Activated naive CD8-positive, alpha-beta T cell treated with anti-CD3 and anti-CD28 coated beads for 36 hours (primary cell): ENCODE data around the gene PPARA. TPM values are rescaled to one million over a fixed set of nuclear protein-coding genes. Genes with fewer than 3 reads are reported as not detected.

Experiments
- DNase-seq: peaks from one replicate; pipeline ENCODE4 v3.0.0; 2021
- H3K27ac Mint-ChIP-seq: one replicate; pipeline ENCODE4 v1.8.0; 2022; ENCODE audit warnings: mild to moderate bottlenecking, moderate library complexity, mixed read lengths
- H3K27me3 Mint-ChIP-seq: one replicate; pipeline ENCODE4 v1.8.0; 2022; ENCODE audit warnings: mild to moderate bottlenecking, mixed read lengths
- H3K36me3 Mint-ChIP-seq: one replicate; pipeline ENCODE4 v1.8.0; 2021; ENCODE audit warnings: mild to moderate bottlenecking, mixed read lengths
- H3K4me1 Mint-ChIP-seq: one replicate; pipeline ENCODE4 v1.8.0; 2021; ENCODE audit warnings: mixed read lengths
- H3K4me3 Mint-ChIP-seq: one replicate; pipeline ENCODE4 v1.8.0; 2022; ENCODE audit warnings: mild to moderate bottlenecking, moderate library complexity, mixed read lengths
- H3K9me3 Mint-ChIP-seq: one replicate; pipeline ENCODE4 v1.8.0; 2022; ENCODE audit warnings: mixed read lengths
- total RNA-seq, 2 experiments: library from RNA; stranded (reverse); gene quantifications; one replicate each; pipeline ENCODE4 v1.2.3, GENCODE V29; 2021

The PPARA gene
- total RNA-seq, 2 experiments from 2014 or later: 6.0 to 6.4 TPM

- Mint-ChIP-seq H3K4me3 (no peak overlapping the region), H3K4me1 (no peaks in the 10 kb centered on the region), H3K27ac (no peak overlapping the region), H3K9me3 (no peaks in the 10 kb centered on the region), H3K27me3 (no peaks in the 10 kb centered on the region), H3K36me3 (no peaks in the 10 kb centered on the region)
- DNase-seq: no peak
Observed at GRCh38 chr22:46110215-46110614, 40.1 kb upstream of the PPARA start.

- Mint-ChIP-seq H3K4me1 (peaks cover 2% of the 10 kb centered on the region), H3K36me3 (no peaks in the 10 kb centered on the region), H3K4me3 (no peak overlapping the region), H3K27ac (no peak overlapping the region), H3K27me3 (no peaks in the 10 kb centered on the region), H3K9me3 (no peaks in the 10 kb centered on the region)
- no peak for DNase-seq
Observed at GRCh38 chr22:46111645-46112306, 38.5 kb upstream of the PPARA start.

- no peaks in the 10 kb centered on the region for H3K27me3 Mint-ChIP-seq
- no peaks in the 10 kb centered on the region for H3K9me3 Mint-ChIP-seq
- no peak overlapping the region for H3K27ac Mint-ChIP-seq
- no peaks in the 10 kb centered on the region for H3K36me3 Mint-ChIP-seq
- H3K4me1 Mint-ChIP-seq: peaks cover 3% of the 10 kb centered on the region
- no peak for DNase-seq
- no peak overlapping the region for H3K4me3 Mint-ChIP-seq
Observed at GRCh38 chr22:46112405-46112804, 37.9 kb upstream of the PPARA start.

- Mint-ChIP-seq H3K27me3 (no peaks in the 10 kb centered on the region), H3K4me3 (no peak overlapping the region), H3K36me3 (no peaks in the 10 kb centered on the region), H3K27ac (no peak overlapping the region), H3K9me3 (no peaks in the 10 kb centered on the region), H3K4me1 (peaks cover 3% of the 10 kb centered on the region)
- DNase-seq: no peak
Observed at GRCh38 chr22:46113110-46113909, 37.0 kb upstream of the PPARA start.

GRCh38 chr22:46113910-46114517, 36.3 kb upstream of the PPARA start:
- Mint-ChIP-seq H3K27me3 (no peaks in the 10 kb centered on the region), H3K9me3 (no peaks in the 10 kb centered on the region), H3K4me1 (peaks cover 3% of the 10 kb centered on the region), H3K36me3 (no peaks in the 10 kb centered on the region), H3K27ac (no peak overlapping the region), H3K4me3 (no peak overlapping the region)
- DNase-seq: no peak

- no peaks in the 10 kb centered on the region for H3K9me3 Mint-ChIP-seq
- H3K27ac Mint-ChIP-seq: no peak overlapping the region
- no peak overlapping the region for H3K4me3 Mint-ChIP-seq
- no peak for DNase-seq
- H3K36me3 Mint-ChIP-seq: no peaks in the 10 kb centered on the region
- no peaks in the 10 kb centered on the region for H3K27me3 Mint-ChIP-seq
- peaks cover 3% of the 10 kb centered on the region for H3K4me1 Mint-ChIP-seq
Observed at GRCh38 chr22:46114518-46115387, 35.6 kb upstream of the PPARA start.

- peaks cover 3% of the 10 kb centered on the region for H3K4me1 Mint-ChIP-seq
- no peaks in the 10 kb centered on the region for H3K36me3 Mint-ChIP-seq
- no peaks in the 10 kb centered on the region for H3K27me3 Mint-ChIP-seq
- H3K9me3 Mint-ChIP-seq: no peaks in the 10 kb centered on the region
- H3K4me3 Mint-ChIP-seq: no peak overlapping the region
- H3K27ac Mint-ChIP-seq: no peak overlapping the region
- DNase-seq: no peak
Observed at GRCh38 chr22:46115388-46115678, 35.0 kb upstream of the PPARA start.

- Mint-ChIP-seq H3K27me3 (no peaks in the 10 kb centered on the region), H3K9me3 (no peaks in the 10 kb centered on the region), H3K4me3 (no peak overlapping the region), H3K4me1 (peaks cover 3% of the 10 kb centered on the region), H3K36me3 (no peaks in the 10 kb centered on the region), H3K27ac (no peak overlapping the region)
- DNase-seq: no peak
Observed at GRCh38 chr22:46115755-46116490, 34.4 kb upstream of the PPARA start.

GRCh38 chr22:46116491-46116958, 33.8 kb upstream of the PPARA start:
- no peak overlapping the region for H3K27ac Mint-ChIP-seq
- H3K4me1 Mint-ChIP-seq: peaks cover 3% of the 10 kb centered on the region
- DNase-seq: peak; percentile 83
- H3K4me3 Mint-ChIP-seq: no peak overlapping the region
- no peaks in the 10 kb centered on the region for H3K9me3 Mint-ChIP-seq
- no peaks in the 10 kb centered on the region for H3K36me3 Mint-ChIP-seq
- H3K27me3 Mint-ChIP-seq: no peaks in the 10 kb centered on the region

- Mint-ChIP-seq H3K36me3 (no peaks in the 10 kb centered on the region), H3K27me3 (no peaks in the 10 kb centered on the region), H3K4me3 (no peak overlapping the region), H3K9me3 (no peaks in the 10 kb centered on the region), H3K27ac (no peak overlapping the region), H3K4me1 (peaks cover 3% of the 10 kb centered on the region)
- DNase-seq: no peak
Observed at GRCh38 chr22:46117206-46118199, 32.8 kb upstream of the PPARA start.

GRCh38 chr22:46119093-46119728, 31.1 kb upstream of the PPARA start:
- no peak for DNase-seq
- Mint-ChIP-seq H3K9me3 (no peaks in the 10 kb centered on the region), H3K27ac (no peak overlapping the region), H3K36me3 (no peaks in the 10 kb centered on the region), H3K4me1 (peaks cover 3% of the 10 kb centered on the region), H3K4me3 (no peak overlapping the region), H3K27me3 (no peaks in the 10 kb centered on the region)

GRCh38 chr22:46119729-46120419, 30.5 kb upstream of the PPARA start:
- H3K4me1 Mint-ChIP-seq: peaks cover 3% of the 10 kb centered on the region
- H3K36me3 Mint-ChIP-seq: no peaks in the 10 kb centered on the region
- no peaks in the 10 kb centered on the region for H3K9me3 Mint-ChIP-seq
- H3K27me3 Mint-ChIP-seq: no peaks in the 10 kb centered on the region
- no peak overlapping the region for H3K27ac Mint-ChIP-seq
- H3K4me3 Mint-ChIP-seq: no peak overlapping the region
- DNase-seq: no peak

- H3K4me3 Mint-ChIP-seq: no peak overlapping the region
- no peak overlapping the region for H3K27ac Mint-ChIP-seq
- no peaks in the 10 kb centered on the region for H3K36me3 Mint-ChIP-seq
- H3K9me3 Mint-ChIP-seq: no peaks in the 10 kb centered on the region
- H3K4me1 Mint-ChIP-seq: peaks cover 3% of the 10 kb centered on the region
- no peaks in the 10 kb centered on the region for H3K27me3 Mint-ChIP-seq
- DNase-seq: no peak
Observed at GRCh38 chr22:46120420-46120737, 29.9 kb upstream of the PPARA start.
